ENCODE measurements around the gene EIF4EBP2.
A peak's percentile ranks its signal among the peaks of the same experiment; 100 is the strongest.

EIF4EBP2 gene

GRCh38 chr10:70362328-70362727, 41.6 kb upstream of the EIF4EBP2 start:
- no peak overlapping the region for H3K9ac ChIP-seq (ENCODE audit: low read depth, low read length, poor library complexity)
- DNase-seq (ENCODE audit: low spot score), result no peak
- H2AK5ac ChIP-seq (ENCODE audit: low read depth, low read length), result no peak overlapping the region
- H3K4me2 ChIP-seq (ENCODE audit: insufficient read depth, low read length, poor library complexity, severe bottlenecking), result no peak overlapping the region
- H3K9me3 ChIP-seq (replicated peaks in 1 of 2; ENCODE audit: control insufficient read depth in 2 of 2, insufficient read depth in 1 of 2, low read depth in 1 of 2, low read length in 2 of 2), result no peaks in the 10 kb centered on the region
- no peak overlapping the region for H4K91ac ChIP-seq (ENCODE audit: low read depth, low read length, poor library complexity)
- no CpG with 5 or more reads among the region's 4 CpGs for WGBS, 2 donors (ENCODE audit: extremely low coverage in 2 of 2, insufficient read length in 2 of 2, insufficient replicate concordance in 1 of 2)
- no peak overlapping the region for H2BK5ac ChIP-seq (ENCODE audit: low read length)
- H2BK120ac ChIP-seq (ENCODE audit: low read depth, low read length), result no peak overlapping the region
- H2BK15ac ChIP-seq (ENCODE audit: low read length), result no peak overlapping the region
- peaks cover 9% of the 10 kb centered on the region for H3K79me1 ChIP-seq (ENCODE audit: low read depth, low read length)
- no peak overlapping the region for H2BK12ac ChIP-seq (ENCODE audit: low read length)
- H3K4ac ChIP-seq (ENCODE audit: low read length), result no peak overlapping the region
- no peak overlapping the region for H3K23ac ChIP-seq (ENCODE audit: low read depth, low read length, poor library complexity)
- H3K36me3 ChIP-seq (replicated peaks in 1 of 2; ENCODE audit: control insufficient read depth in 2 of 2, insufficient read depth in 2 of 2, low read length in 2 of 2), result no peaks in the 10 kb centered on the region
- no peak overlapping the region for H4K8ac ChIP-seq (ENCODE audit: low read depth, low read length)
- H2AFZ ChIP-seq (ENCODE audit: low read length), result no peak overlapping the region
- H3K4me1 ChIP-seq (ENCODE audit: control insufficient read depth in 2 of 2, insufficient read depth in 1 of 2, low read depth in 1 of 2, low read length in 2 of 2), result peaks cover 3 to 4% of the 10 kb centered on the region in 2 donors
- no peak overlapping the region for H3K27ac ChIP-seq (replicated peaks; ENCODE audit: low read length)
- no peak overlapping the region for H3K14ac ChIP-seq (ENCODE audit: low read length)
- no peak overlapping the region for H3K4me3 ChIP-seq (ENCODE audit: low read length in 2 of 2)
- H3K27me3 ChIP-seq (ENCODE audit: control insufficient read depth in 3 of 3, insufficient read depth in 3 of 3, low read depth in 1 of 3, low read length in 3 of 3), result no peaks in the 10 kb centered on the region
- no peak overlapping the region for H3K18ac ChIP-seq (ENCODE audit: low read length)

GRCh38 chr10:70363292-70363691, 40.7 kb upstream of the EIF4EBP2 start:
- Histone ChIP-seq H3K4me1 (ENCODE audit: control insufficient read depth in 2 of 2, insufficient read depth in 1 of 2, low read depth in 1 of 2, low read length in 2 of 2) (peaks cover 3 to 4% of the 10 kb centered on the region in 2 donors), H3K4ac (ENCODE audit: low read length) (no peak overlapping the region), H2AK5ac (ENCODE audit: low read depth, low read length) (no peak overlapping the region), H4K91ac (ENCODE audit: low read depth, low read length, poor library complexity) (no peak overlapping the region), H3K36me3 (replicated peaks in 1 of 2; ENCODE audit: control insufficient read depth in 2 of 2, insufficient read depth in 2 of 2, low read length in 2 of 2) (no peaks in the 10 kb centered on the region), H3K4me3 (ENCODE audit: low read length in 2 of 2) (no peak overlapping the region), H3K18ac (ENCODE audit: low read length) (no peak overlapping the region), H3K23ac (ENCODE audit: low read depth, low read length, poor library complexity) (no peak overlapping the region), H2BK5ac (ENCODE audit: low read length) (no peak overlapping the region), H2BK15ac (ENCODE audit: low read length) (no peak overlapping the region), H3K27me3 (ENCODE audit: control insufficient read depth in 3 of 3, insufficient read depth in 3 of 3, low read depth in 1 of 3, low read length in 3 of 3) (no peaks in the 10 kb centered on the region), H3K9ac (ENCODE audit: low read depth, low read length, poor library complexity) (no peak overlapping the region), H3K4me2 (ENCODE audit: insufficient read depth, low read length, poor library complexity, severe bottlenecking) (no peak overlapping the region), H2BK12ac (ENCODE audit: low read length) (no peak overlapping the region), H2BK120ac (ENCODE audit: low read depth, low read length) (no peak overlapping the region), H3K27ac (replicated peaks; ENCODE audit: low read length) (no peak overlapping the region), H3K9me3 (replicated peaks in 1 of 2; ENCODE audit: control insufficient read depth in 2 of 2, insufficient read depth in 1 of 2, low read depth in 1 of 2, low read length in 2 of 2) (no peaks in the 10 kb centered on the region), H2AFZ (ENCODE audit: low read length) (no peak overlapping the region), H4K8ac (ENCODE audit: low read depth, low read length) (no peak overlapping the region), H3K14ac (ENCODE audit: low read length) (no peak overlapping the region), H3K79me1 (ENCODE audit: low read depth, low read length) (peaks cover 9% of the 10 kb centered on the region)
- WGBS, 2 donors (ENCODE audit: extremely low coverage in 2 of 2, insufficient read length in 2 of 2, insufficient replicate concordance in 1 of 2), result no CpG with 5 or more reads among the region's 1 CpG
- DNase-seq (ENCODE audit: low spot score), result no peak

DNA sequence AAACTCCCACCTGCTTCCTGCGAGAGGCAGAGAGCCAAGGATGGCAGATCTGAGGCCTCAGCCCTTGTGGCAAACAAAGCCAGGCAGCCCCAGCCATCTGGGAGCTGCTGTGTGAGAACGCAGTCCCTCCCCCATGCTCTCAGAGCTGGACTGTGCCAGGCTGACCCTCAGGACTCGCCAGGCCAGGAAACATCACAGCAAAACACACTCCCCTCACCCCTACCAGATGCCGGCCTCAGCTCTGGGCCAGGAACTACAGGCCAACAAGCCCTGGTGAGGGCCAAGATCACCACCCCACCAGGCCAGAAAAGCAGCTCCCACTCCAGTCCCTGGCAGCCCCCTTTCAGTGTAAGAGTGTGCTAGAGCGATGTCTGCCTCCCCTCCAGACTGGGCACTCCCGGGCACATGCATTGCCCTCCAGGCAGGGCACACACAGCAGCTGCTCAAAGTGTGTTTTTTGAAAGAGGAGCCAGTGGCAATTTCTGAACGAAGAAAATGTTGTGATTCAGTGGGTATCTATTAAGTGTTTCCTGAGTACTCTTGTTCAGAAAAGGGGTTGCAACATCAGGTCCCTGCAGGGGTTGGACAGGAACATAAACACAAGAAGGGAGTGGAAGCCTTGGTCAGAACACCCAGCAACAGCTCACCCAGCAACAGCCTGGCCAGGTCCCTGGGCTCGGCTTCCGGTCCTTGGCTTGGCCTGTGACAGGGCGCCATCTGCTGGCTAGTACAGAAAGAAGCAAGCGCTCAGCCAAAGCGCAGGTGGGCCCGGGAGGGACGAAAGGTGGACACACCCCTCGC, 39.8 kb upstream of the EIF4EBP2 start:
- Histone ChIP-seq H3K14ac (ENCODE audit: low read length) (no peak overlapping the region), H3K4me2 (ENCODE audit: insufficient read depth, low read length, poor library complexity, severe bottlenecking) (no peak overlapping the region), H2AK5ac (ENCODE audit: low read depth, low read length) (no peak overlapping the region), H3K4me3 (ENCODE audit: low read length in 2 of 2) (no peak overlapping the region), H3K79me1 (ENCODE audit: low read depth, low read length) (peaks cover 12% of the 10 kb centered on the region), H3K36me3 (replicated peaks in 1 of 2; ENCODE audit: control insufficient read depth in 2 of 2, insufficient read depth in 2 of 2, low read length in 2 of 2) (no peaks in the 10 kb centered on the region), H3K18ac (ENCODE audit: low read length) (no peak overlapping the region), H3K27ac (replicated peaks; ENCODE audit: low read length) (no peak overlapping the region), H3K9me3 (replicated peaks in 1 of 2; ENCODE audit: control insufficient read depth in 2 of 2, insufficient read depth in 1 of 2, low read depth in 1 of 2, low read length in 2 of 2) (no peaks in the 10 kb centered on the region), H3K4ac (ENCODE audit: low read length) (no peak overlapping the region), H3K9ac (ENCODE audit: low read depth, low read length, poor library complexity) (no peak overlapping the region), H3K4me1 (ENCODE audit: control insufficient read depth in 2 of 2, insufficient read depth in 1 of 2, low read depth in 1 of 2, low read length in 2 of 2) (peaks cover 5 to 7% of the 10 kb centered on the region in 2 donors), H4K8ac (ENCODE audit: low read depth, low read length) (peak overlapping the region; percentile 68), H2AFZ (ENCODE audit: low read length) (peak overlapping the region; percentile 62), H2BK12ac (ENCODE audit: low read length) (no peak overlapping the region), H2BK15ac (ENCODE audit: low read length) (no peak overlapping the region), H2BK120ac (ENCODE audit: low read depth, low read length) (no peak overlapping the region), H2BK5ac (ENCODE audit: low read length) (no peak overlapping the region), H4K91ac (ENCODE audit: low read depth, low read length, poor library complexity) (no peak overlapping the region), H3K27me3 (ENCODE audit: control insufficient read depth in 3 of 3, insufficient read depth in 3 of 3, low read depth in 1 of 3, low read length in 3 of 3) (no peaks in the 10 kb centered on the region), H3K23ac (ENCODE audit: low read depth, low read length, poor library complexity) (no peak overlapping the region)
- DNase-seq (ENCODE audit: low spot score), result peak; percentile 78
- no CpG with 5 or more reads among the region's 15 CpGs for WGBS, 2 donors (ENCODE audit: extremely low coverage in 2 of 2, insufficient read length in 2 of 2, insufficient replicate concordance in 1 of 2)

DNA sequence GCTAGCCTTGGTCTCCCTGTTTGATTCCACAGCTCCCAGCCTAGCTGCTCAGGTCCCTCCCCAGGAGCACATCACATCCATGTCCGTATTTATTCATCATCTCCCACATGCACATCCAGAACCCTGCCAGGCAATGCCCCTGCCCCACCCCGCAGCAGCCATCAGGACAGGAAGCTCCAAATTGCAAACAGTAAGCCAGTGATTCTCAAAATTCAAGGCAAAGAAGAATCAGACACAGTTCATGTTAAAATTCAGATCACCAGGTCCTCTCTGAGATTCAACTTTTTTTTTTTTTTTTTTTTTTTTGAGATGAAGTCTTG, 39.2 kb upstream of the EIF4EBP2 start:
- Histone ChIP-seq H2BK120ac (ENCODE audit: low read depth, low read length) (no peak overlapping the region), H3K27me3 (ENCODE audit: control insufficient read depth in 3 of 3, insufficient read depth in 3 of 3, low read depth in 1 of 3, low read length in 3 of 3) (no peaks in the 10 kb centered on the region), H3K18ac (ENCODE audit: low read length) (no peak overlapping the region), H3K4me1 (ENCODE audit: control insufficient read depth in 2 of 2, insufficient read depth in 1 of 2, low read depth in 1 of 2, low read length in 2 of 2) (peaks cover 6 to 9% of the 10 kb centered on the region in 2 donors), H3K14ac (ENCODE audit: low read length) (no peak overlapping the region), H3K9me3 (replicated peaks in 1 of 2; ENCODE audit: control insufficient read depth in 2 of 2, insufficient read depth in 1 of 2, low read depth in 1 of 2, low read length in 2 of 2) (no peaks in the 10 kb centered on the region), H3K9ac (ENCODE audit: low read depth, low read length, poor library complexity) (no peak overlapping the region), H3K4ac (ENCODE audit: low read length) (no peak overlapping the region), H2BK15ac (ENCODE audit: low read length) (no peak overlapping the region), H4K91ac (ENCODE audit: low read depth, low read length, poor library complexity) (no peak overlapping the region), H2BK5ac (ENCODE audit: low read length) (no peak overlapping the region), H3K27ac (replicated peaks; ENCODE audit: low read length) (no peak overlapping the region), H4K8ac (ENCODE audit: low read depth, low read length) (no peak overlapping the region), H2AK5ac (ENCODE audit: low read depth, low read length) (no peak overlapping the region), H3K4me2 (ENCODE audit: insufficient read depth, low read length, poor library complexity, severe bottlenecking) (no peak overlapping the region), H2BK12ac (ENCODE audit: low read length) (no peak overlapping the region), H3K4me3 (ENCODE audit: low read length in 2 of 2) (no peak overlapping the region), H2AFZ (ENCODE audit: low read length) (no peak overlapping the region), H3K23ac (ENCODE audit: low read depth, low read length, poor library complexity) (no peak overlapping the region), H3K79me1 (ENCODE audit: low read depth, low read length) (peaks cover 12% of the 10 kb centered on the region), H3K36me3 (replicated peaks in 1 of 2; ENCODE audit: control insufficient read depth in 2 of 2, insufficient read depth in 2 of 2, low read length in 2 of 2) (no peaks in the 10 kb centered on the region)
- no CpG with 5 or more reads among the region's 2 CpGs for WGBS, 2 donors (ENCODE audit: extremely low coverage in 2 of 2, insufficient read length in 2 of 2, insufficient replicate concordance in 1 of 2)
- DNase-seq (ENCODE audit: low spot score), result no peak
